Tibial artery (tissue), 4 donors: ENCODE data around the gene PDE6D.
A peak's percentile ranks its signal among the peaks of the same experiment; 100 is the strongest.

Experiments used
- DNase-seq, 2 donors: peaks; one replicate each; pipeline ENCODE4 v3.0.0-alpha.2; 2019
- H3K27ac ChIP-seq, 2 donors: fragments of 200-600 bp; sonication (generic) in 1 of 2; 1 replicate in 1 of 2; 2 replicates in 1 of 2; pipeline ENCODE4 v1.5.1; 2018 to 2019; ENCODE audit warnings: mild to moderate bottlenecking in 1 of 2
- H3K27me3 ChIP-seq, 2 donors: fragments of 200-600 bp; sonication (generic) in 1 of 2; one replicate each; pipeline versions ENCODE4 v1.5.1 to v1.6.0; 2016 to 2019
- H3K36me3 ChIP-seq, 3 donors: fragments of 200-600 bp; sonication (generic) in 2 of 3; one replicate each; pipeline ENCODE4 v1.5.1; 2016 to 2019; ENCODE audit warnings: mild to moderate bottlenecking in 2 of 3
- H3K4me1 ChIP-seq, 4 donors: fragments of 200-600 bp; sonication (generic) in 2 of 4; 1 replicate in 3 of 4; 2 replicates in 1 of 4; pipeline ENCODE4 v1.5.1; 2016 to 2019
- H3K4me3 ChIP-seq, 2 donors: fragments of 200-600 bp; sonication (generic) in 1 of 2; 1 replicate in 1 of 2; 2 replicates in 1 of 2; pipeline ENCODE4 v1.5.1; 2018 to 2019; ENCODE audit warnings: mild to moderate bottlenecking in 2 of 2
- H3K9me3 ChIP-seq, 3 donors: fragments of 200-600 bp; sonication (generic) in 1 of 3; one replicate each; pipeline ENCODE4 v1.5.1; 2016 to 2019
- intact Hi-C: fragments of 100-400 bp; cut with DNase I; formaldehyde crosslinking; loops from one replicate; pipeline ENCODE4 v1.15.0; 2023; ENCODE audit warnings: low total_unique reads
- TF ChIP-seq, protein P1 (sequence below), 2 experiments: fragments of 200-600 bp in 1 of 2; fragments of 450-650 bp in 1 of 2; IDR thresholded peaks; one replicate each; pipeline ENCODE4 v1.5.1; 2017 to 2019; ENCODE audit warnings: antibody characterized with exemption in 2 of 2, mild to moderate bottlenecking in 1 of 2, moderate library complexity in 1 of 2

PDE6D gene

DNA sequence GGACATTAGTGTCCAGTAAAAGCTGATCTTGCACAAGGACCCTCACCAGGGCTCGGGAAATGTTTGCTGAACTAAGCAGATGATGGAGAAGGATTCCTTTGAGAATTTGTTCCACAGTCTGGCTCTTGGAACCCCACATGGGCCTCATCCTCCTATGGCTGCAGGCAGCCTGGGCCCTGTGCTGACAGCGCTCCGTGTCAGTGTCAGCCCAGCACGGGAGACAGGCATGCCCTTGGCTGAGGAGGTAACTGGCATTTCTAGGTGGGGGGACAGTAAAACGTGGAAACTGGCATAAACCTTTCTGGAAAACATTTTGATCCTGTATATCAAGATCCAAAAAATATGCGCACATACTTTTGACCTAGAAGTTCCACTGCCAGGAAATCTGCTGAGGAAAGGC is 62.3 kb downstream of the PDE6D start:
- intact Hi-C loops, result no loop called here
- no peak overlapping the region for H3K4me3 ChIP-seq
- no peaks in the 10 kb centered on the region for H3K27me3 ChIP-seq
- no peak overlapping the region for H3K27ac ChIP-seq
- H3K36me3 ChIP-seq, result peaks cover 0 to 4% (median 0%) of the 10 kb centered on the region in 3 donors
- TF ChIP-seq, protein P1, sequence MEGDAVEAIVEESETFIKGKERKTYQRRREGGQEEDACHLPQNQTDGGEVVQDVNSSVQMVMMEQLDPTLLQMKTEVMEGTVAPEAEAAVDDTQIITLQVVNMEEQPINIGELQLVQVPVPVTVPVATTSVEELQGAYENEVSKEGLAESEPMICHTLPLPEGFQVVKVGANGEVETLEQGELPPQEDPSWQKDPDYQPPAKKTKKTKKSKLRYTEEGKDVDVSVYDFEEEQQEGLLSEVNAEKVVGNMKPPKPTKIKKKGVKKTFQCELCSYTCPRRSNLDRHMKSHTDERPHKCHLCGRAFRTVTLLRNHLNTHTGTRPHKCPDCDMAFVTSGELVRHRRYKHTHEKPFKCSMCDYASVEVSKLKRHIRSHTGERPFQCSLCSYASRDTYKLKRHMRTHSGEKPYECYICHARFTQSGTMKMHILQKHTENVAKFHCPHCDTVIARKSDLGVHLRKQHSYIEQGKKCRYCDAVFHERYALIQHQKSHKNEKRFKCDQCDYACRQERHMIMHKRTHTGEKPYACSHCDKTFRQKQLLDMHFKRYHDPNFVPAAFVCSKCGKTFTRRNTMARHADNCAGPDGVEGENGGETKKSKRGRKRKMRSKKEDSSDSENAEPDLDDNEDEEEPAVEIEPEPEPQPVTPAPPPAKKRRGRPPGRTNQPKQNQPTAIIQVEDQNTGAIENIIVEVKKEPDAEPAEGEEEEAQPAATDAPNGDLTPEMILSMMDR (IDR thresholded peaks at IDR 0.05), result no peak
- peaks cover 0 to 34% (median 16%) of the 10 kb centered on the region in 4 donors for H3K4me1 ChIP-seq
- no peaks in the 10 kb centered on the region for H3K9me3 ChIP-seq
- peak in 1 of 2 donors; percentile 54 for DNase-seq

DNA sequence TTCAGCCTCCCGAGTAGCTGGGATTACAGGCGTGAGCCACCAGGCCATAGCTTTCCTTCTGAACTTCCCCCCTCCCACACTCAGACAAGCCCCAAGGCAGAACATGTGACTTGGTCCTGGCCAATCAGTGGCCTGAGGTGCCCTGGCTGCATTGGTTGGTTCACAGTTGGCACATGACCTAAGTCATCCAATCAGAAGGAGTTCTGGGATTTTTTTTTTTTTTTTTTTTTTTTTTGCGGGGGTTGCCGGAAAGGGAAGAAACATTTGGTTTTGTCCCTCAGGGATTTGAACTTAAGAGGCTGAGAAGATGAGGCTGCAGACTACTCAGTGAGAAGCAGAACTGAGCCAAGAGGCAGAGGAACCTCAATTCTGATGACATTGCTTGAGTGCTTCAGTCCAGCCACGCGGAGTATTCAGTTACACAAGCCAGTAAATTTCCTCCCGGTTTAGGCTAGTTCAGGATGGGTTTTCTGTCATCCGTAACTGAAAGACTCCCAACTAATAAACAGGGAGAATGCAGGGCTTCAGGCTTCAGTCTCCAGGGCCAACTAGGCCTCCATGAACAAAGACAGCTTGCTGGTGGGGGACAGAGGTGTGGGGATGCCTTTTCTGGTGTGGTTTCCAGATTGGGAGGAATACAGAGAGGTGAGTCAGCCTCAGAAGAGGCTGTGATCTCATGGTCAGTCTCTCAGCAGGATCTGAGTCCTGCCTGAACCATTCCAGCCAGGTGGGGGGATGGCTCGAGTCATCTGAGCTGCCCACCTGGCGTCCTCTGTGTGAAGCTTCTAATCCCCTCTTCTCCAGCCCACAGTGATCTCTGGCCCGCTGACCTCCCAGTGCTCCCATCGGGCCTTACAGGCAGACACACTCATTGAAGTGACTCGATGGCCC is 63.6 kb downstream of the PDE6D start:
- Histone ChIP-seq H3K4me3 (no peak overlapping the region), H3K4me1 (peaks cover 0 to 41% (median 23%) of the 10 kb centered on the region in 4 donors), H3K36me3 (peaks cover 3 to 12% (median 5%) of the 10 kb centered on the region in 3 donors), H3K27me3 (no peaks in the 10 kb centered on the region), H3K27ac (peak overlapping the region; percentile 61 to 79), H3K9me3 (no peaks in the 10 kb centered on the region)
- TF ChIP-seq, protein P1 (IDR thresholded peaks at IDR 0.05), result no peak
- intact Hi-C loops, result no loop called here
- peak in 1 of 2 donors; percentile 62 for DNase-seq

DNA sequence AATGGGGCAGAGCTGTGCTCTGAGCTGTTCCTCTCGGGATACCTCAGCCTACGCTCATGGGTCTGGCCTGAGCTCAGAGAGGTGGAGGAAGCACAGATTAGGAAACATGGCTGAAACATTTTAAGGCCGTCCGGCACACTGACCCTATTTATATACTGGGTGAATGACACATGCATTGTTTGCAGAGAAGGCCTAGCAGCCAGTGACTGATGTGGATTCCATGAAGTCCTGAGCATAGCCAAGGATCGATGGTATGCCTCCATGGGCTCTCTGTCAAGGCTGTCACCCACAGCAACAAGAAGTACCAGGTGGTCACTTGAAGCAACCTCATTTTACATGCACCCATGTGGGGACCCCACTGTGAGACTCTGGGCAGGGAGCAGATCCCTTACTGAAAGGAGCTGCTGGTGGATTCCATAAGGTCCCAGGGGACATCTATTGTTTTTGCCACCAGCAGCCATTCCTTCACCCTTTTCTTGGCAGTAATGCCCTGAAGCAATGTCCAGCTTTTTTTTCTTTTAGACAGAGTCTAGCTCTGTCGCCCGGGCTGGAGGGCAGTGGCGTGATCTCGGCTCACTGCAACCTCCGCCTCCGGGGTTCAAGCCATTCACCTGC is 64.3 kb downstream of the PDE6D start:
- TF ChIP-seq, protein P1 (IDR thresholded peaks at IDR 0.05), result no peak
- no peak overlapping the region for H3K4me3 ChIP-seq
- H3K27me3 ChIP-seq, result no peaks in the 10 kb centered on the region
- intact Hi-C loops, result no loop called here
- H3K4me1 ChIP-seq, result peaks cover 0 to 48% (median 30%) of the 10 kb centered on the region in 4 donors
- peak in 1 of 2 donors; percentile 69 for DNase-seq
- peak overlapping the region; percentile 61 to 79 for H3K27ac ChIP-seq
- no peaks in the 10 kb centered on the region for H3K9me3 ChIP-seq
- H3K36me3 ChIP-seq, result peaks cover 10 to 20% (median 12%) of the 10 kb centered on the region in 3 donors

DNA sequence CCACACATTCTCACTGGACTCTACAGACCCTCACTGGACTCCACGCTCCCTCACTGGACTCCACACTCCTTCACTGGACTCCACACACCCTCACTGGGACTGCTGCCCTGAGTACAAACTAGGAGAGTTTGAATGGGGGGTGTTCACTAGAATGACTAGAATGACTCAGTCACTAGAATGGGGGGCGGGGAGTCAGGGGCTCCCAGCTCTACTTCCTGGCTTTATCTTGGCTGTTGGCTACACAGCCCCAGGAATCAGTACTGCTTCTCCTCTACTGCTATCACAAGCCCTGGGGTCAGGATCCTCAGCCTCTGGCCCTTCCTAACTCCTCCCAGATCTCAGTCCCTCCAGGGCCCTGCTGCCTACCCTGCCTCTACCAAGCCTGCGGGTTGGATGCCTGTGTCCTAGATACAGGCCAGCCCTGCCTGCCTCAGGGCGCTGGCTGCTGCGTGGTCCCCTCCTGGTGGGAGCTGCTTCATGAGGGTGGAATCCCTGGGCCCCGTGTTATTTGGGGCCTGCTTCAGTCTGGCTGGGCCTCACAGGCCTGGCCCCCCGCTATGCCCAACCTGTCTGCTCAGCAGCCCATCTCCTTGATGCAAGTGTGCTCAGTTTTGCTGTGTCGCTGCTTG is 65.0 kb downstream of the PDE6D start:
- no peaks in the 10 kb centered on the region for H3K27me3 ChIP-seq
- no peaks in the 10 kb centered on the region for H3K9me3 ChIP-seq
- intact Hi-C loops, result loop anchor here (2.0 kb wide), 1 partner anchor 39 kb away; no protein-coding TSS in a partner anchor
- H3K27ac ChIP-seq, result peak overlapping the region; percentile 61 to 79
- H3K4me3 ChIP-seq, result no peak overlapping the region
- peaks cover 16 to 26% (median 17%) of the 10 kb centered on the region in 3 donors for H3K36me3 ChIP-seq
- peaks cover 0 to 55% (median 36%) of the 10 kb centered on the region in 4 donors for H3K4me1 ChIP-seq
- DNase-seq, result no peak
- TF ChIP-seq, protein P1 (IDR thresholded peaks at IDR 0.05), result no peak

DNA sequence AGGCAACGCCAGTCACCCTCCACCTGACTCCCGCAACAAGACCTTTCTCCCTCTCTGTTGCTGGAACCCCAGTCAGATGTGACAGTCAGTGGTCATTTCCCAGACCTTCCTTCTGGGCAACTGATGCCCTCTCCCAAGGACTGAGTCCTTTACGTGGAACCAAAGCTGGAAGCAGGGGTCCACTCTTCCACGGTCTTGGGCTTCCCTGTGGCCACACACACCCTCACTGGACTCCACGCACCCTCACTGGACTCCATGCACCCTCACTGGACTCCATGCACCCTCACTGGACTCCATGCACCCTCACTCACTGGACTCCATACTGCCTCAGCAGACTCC is 65.6 kb downstream of the PDE6D start:
- no peak overlapping the region for H3K4me3 ChIP-seq
- H3K9me3 ChIP-seq, result no peaks in the 10 kb centered on the region
- peak overlapping the region; percentile 61 to 79 for H3K27ac ChIP-seq
- no peaks in the 10 kb centered on the region for H3K27me3 ChIP-seq
- TF ChIP-seq, protein P1 (IDR thresholded peaks at IDR 0.05), result no peak
- peaks cover 16 to 26% (median 17%) of the 10 kb centered on the region in 3 donors for H3K36me3 ChIP-seq
- peaks cover 0 to 58% (median 38%) of the 10 kb centered on the region in 4 donors for H3K4me1 ChIP-seq
- intact Hi-C loops, result loop anchor here (2.0 kb wide), 1 partner anchor 39 kb away; no protein-coding TSS in a partner anchor
- no peak for DNase-seq
